ENCODE results near the gene BOLA2B.
A peak's percentile ranks its signal among the peaks of the same experiment; 100 is the strongest.
"Not testable (repeated sequence)": the region's sequence is repeated elsewhere in the genome, so short reads cannot be mapped to it uniquely, and the experiment has no call there.

BOLA2B gene

DNA sequence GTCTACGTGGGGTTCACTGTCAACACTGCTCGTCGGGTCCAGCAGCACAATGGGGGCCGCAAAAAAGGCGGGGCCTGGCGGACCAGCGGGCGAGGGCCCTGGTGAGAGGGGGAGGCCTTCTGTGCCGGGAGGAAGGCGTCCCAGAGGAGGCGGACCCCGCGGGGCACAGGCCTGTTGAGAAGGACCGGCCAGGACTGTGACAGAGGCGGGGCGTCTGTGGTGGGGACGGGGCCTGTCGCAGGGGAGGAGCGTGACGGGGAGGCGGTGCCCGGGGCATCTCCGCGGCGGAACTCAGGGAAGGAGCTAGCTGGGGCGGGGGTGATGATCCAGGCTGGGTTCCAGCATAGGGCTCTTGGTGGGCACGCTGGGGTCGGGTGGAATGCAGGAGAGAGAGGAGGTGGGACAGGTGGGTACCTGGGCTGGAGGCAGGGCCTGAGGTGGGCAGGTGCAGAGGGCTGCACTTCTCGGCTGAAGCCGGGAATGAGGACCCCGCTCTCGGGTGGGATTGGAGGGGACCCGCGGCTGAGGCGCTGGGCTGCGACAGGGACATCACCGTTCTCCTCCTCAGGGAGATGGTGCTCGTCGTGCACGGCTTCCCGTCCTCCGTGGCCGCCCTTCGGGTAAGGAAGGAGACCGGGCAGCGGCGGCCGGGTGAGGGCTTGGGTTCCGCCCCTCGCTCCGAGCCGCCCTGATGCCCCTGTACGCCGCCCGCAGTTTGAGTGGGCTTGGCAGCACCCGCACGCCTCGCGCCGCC, 883 bp upstream of the BOLA2B start:
- H3K9me3 ChIP-seq (ENCODE audit: control insufficient read depth, low read length); H3K4me1 ChIP-seq (ENCODE audit: control insufficient read depth, insufficient read depth, low read length); H3K36me3 ChIP-seq (ENCODE audit: control insufficient read depth, insufficient read depth, low read length); H3K27ac ChIP-seq (ENCODE audit: insufficient read depth, low read depth, low read length, poor library complexity, severe bottlenecking); H3K27me3 ChIP-seq (ENCODE audit: control insufficient read depth, insufficient read depth, low read length, poor library complexity, severe bottlenecking): not testable (repeated sequence)
- WGBS, 2 experiments = 4 to 10% methylated on average over 10 to 12 of the region's 60 CpGs
- H3K4me3 ChIP-seq (ENCODE audit: insufficient read depth, low read depth, low read length) = peak overlapping the region; percentile 31

DNA sequence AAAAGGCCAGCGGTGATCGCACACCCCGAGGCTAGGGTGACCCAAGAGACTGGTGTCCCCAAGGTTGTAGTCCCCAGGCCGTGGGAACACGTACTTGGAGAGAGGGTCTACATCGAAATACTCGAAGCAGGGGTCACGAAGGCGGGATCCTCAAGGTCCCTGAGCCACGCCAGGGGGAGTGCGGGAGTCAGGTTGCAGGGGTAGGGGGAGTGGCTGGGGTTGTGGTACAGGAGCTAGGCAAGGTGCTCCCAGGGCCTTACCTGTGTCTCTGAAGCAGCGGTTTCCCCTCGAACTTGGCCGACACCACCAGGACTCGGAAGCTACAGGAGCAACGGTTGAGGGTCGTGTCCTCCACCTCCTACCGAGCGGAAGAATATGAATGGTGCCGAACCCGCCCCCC, 368 bp downstream of the BOLA2B start:
- not testable (repeated sequence) for H3K27me3 ChIP-seq (ENCODE audit: control insufficient read depth, insufficient read depth, low read length, poor library complexity, severe bottlenecking); H3K27ac ChIP-seq (ENCODE audit: insufficient read depth, low read depth, low read length, poor library complexity, severe bottlenecking); H3K4me3 ChIP-seq (ENCODE audit: insufficient read depth, low read depth, low read length); H3K9me3 ChIP-seq (ENCODE audit: control insufficient read depth, low read length); H3K36me3 ChIP-seq (ENCODE audit: control insufficient read depth, insufficient read depth, low read length); H3K4me1 ChIP-seq (ENCODE audit: control insufficient read depth, insufficient read depth, low read length)
- WGBS, 2 experiments = no CpG with 5 or more reads among the region's 21 CpGs

DNA sequence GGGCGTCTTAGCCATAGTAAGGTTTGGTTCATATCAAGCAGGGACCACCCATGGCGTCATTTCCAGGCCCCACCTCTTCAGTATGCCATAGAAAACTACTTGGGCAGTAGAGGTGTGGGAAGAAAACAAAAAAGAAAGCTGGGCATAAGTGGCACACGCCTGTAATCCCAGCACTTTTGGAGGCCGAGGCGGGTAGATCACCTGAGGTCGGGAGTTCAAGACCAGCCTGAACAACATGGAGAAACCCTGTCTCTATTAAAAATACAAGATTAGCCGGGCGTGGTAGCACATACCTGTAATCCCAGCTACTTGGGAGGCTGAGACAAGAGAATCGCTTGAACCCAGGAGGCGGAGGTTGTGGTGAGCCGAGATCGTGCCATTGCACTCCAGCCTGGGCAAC, 2.3 kb downstream of the BOLA2B start:
- 96 to 100% methylated on average over 2 to 3 of the region's 12 CpGs for WGBS, 2 experiments
- H3K4me1 ChIP-seq (ENCODE audit: control insufficient read depth, insufficient read depth, low read length); H3K36me3 ChIP-seq (ENCODE audit: control insufficient read depth, insufficient read depth, low read length); H3K27ac ChIP-seq (ENCODE audit: insufficient read depth, low read depth, low read length, poor library complexity, severe bottlenecking); H3K27me3 ChIP-seq (ENCODE audit: control insufficient read depth, insufficient read depth, low read length, poor library complexity, severe bottlenecking); H3K4me3 ChIP-seq (ENCODE audit: insufficient read depth, low read depth, low read length); H3K9me3 ChIP-seq (ENCODE audit: control insufficient read depth, low read length): not testable (repeated sequence)

DNA sequence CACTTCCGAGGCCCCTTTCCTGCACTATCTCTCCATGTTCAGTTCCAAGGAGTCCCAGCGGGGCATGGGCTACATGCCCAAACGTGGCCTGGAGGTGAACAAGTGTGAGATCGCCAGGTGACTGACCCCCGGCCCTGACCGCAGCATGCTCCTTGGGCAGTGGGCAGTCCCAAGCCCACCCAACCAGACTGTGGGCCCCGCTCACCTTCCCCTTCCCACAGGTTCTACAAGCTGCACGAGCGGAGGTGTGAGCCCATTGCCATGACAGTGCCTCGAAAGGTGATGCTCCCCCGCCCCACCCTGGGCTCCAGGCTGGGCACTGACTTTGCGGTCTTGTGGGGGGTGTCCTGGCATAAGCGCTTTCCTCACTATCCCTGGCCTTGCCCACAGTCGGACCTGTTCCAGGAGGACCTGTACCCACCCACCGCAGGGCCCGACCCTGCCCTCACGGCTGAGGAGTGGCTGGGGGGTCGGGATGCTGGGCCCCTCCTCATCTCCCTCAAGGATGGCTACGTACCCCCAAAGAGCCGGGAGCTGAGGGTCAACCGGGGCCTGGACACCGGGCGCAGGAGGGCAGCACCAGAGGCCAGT, 5.4 kb downstream of the BOLA2B start:
- Histone ChIP-seq H3K9me3 (ENCODE audit: control insufficient read depth, low read length) (no peaks in the 10 kb centered on the region), H3K4me1 (ENCODE audit: control insufficient read depth, insufficient read depth, low read length) (no peaks in the 10 kb centered on the region)
- WGBS, 2 experiments = 95% methylated on average over 23 of the region's 23 CpGs

DNA sequence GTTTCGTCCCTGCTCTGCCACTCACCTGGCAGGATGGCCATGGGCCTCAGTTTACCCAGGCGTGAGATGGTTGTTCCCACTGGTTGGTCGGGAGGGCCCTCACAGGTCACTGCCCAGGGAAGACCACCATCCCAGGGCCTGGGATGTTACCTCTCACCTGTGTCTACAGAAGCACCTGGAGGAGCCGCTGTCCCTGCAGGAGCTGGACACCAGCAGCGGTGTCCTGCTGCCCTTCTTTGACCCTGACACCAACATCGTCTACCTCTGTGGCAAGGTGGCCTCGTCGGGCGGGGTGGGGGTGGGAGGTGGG, 6.0 kb downstream of the BOLA2B start:
- Histone ChIP-seq H3K27me3 (ENCODE audit: control insufficient read depth, insufficient read depth, low read length, poor library complexity, severe bottlenecking) (peaks cover 14% of the 10 kb centered on the region), H3K27ac (ENCODE audit: insufficient read depth, low read depth, low read length, poor library complexity, severe bottlenecking) (no peak overlapping the region), H3K4me3 (ENCODE audit: insufficient read depth, low read depth, low read length) (no peak overlapping the region), H3K9me3 (ENCODE audit: control insufficient read depth, low read length) (no peaks in the 10 kb centered on the region), H3K4me1 (ENCODE audit: control insufficient read depth, insufficient read depth, low read length) (no peaks in the 10 kb centered on the region), H3K36me3 (ENCODE audit: control insufficient read depth, insufficient read depth, low read length) (no peaks in the 10 kb centered on the region)
- 88 to 89% methylated on average over 9 of the region's 9 CpGs for WGBS, 2 experiments

More for the DNA sequence above, 5.4 kb downstream of the BOLA2B start:
- Histone ChIP-seq H3K36me3 (ENCODE audit: control insufficient read depth, insufficient read depth, low read length) (no peaks in the 10 kb centered on the region), H3K27ac (ENCODE audit: insufficient read depth, low read depth, low read length, poor library complexity, severe bottlenecking) (no peak overlapping the region), H3K4me3 (ENCODE audit: insufficient read depth, low read depth, low read length) (no peak overlapping the region), H3K27me3 (ENCODE audit: control insufficient read depth, insufficient read depth, low read length, poor library complexity, severe bottlenecking) (peaks cover 10% of the 10 kb centered on the region)

DNA sequence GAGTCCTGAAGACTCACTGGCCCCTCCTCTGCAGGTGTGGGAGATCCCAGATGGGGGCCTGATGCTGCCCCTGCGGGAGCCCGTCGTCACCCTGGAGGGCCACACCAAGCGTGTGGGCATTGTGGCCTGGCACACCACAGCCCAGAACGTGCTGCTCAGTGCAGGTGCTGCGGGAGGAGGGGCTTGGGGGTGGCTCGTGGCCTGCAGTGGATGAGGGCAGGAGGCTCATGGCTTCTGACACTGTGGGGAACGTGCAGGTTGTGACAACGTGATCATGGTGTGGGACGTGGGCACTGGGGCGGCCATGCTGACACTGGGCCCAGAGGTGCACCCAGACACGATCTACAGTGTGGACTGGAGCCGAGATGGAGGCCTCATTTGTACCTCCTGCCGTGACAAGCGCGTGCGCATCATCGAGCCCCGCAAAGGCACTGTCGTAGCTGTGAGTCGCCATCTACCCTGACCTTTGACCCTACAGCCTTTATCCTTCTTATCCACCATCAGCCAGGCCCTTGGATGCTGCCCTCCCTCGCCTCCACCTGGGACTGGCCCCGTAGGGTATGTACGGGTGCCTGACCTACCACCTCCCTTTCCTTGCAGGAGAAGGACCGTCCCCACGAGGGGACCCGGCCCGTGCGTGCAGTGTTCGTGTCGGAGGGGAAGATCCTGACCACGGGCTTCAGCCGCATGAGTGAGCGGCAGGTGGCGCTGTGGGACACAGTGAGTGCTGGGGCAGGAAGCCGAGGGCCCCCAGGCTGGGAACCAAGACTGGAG, 6.5 kb downstream of the BOLA2B start:
- Histone ChIP-seq H3K9me3 (ENCODE audit: control insufficient read depth, low read length) (no peaks in the 10 kb centered on the region), H3K4me1 (ENCODE audit: control insufficient read depth, insufficient read depth, low read length) (no peaks in the 10 kb centered on the region), H3K36me3 (ENCODE audit: control insufficient read depth, insufficient read depth, low read length) (no peaks in the 10 kb centered on the region), H3K4me3 (ENCODE audit: insufficient read depth, low read depth, low read length) (no peak overlapping the region), H3K27ac (ENCODE audit: insufficient read depth, low read depth, low read length, poor library complexity, severe bottlenecking) (no peak overlapping the region), H3K27me3 (ENCODE audit: control insufficient read depth, insufficient read depth, low read length, poor library complexity, severe bottlenecking) (peaks cover 20% of the 10 kb centered on the region)
- 77 to 79% methylated on average over 36 of the region's 36 CpGs for WGBS, 2 experiments

DNA sequence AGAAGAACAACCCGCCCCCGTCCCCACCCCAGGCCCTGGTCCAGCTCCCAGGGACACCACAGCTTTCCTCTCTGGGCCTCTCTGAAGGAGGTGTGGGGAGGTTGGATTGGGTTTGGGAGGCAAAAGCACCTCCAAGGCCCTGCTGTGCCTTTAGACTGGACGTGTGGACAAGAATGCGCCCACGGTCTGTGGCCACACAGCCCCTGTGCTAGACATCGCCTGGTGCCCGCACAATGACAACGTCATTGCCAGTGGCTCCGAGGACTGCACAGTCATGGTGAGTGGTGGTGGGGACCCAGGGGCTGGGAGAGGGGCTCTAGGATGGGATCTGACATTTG, 7.1 kb downstream of the BOLA2B start:
- 96 to 98% methylated on average over 9 of the region's 9 CpGs for WGBS, 2 experiments
- no peak overlapping the region for H3K27ac ChIP-seq (ENCODE audit: insufficient read depth, low read depth, low read length, poor library complexity, severe bottlenecking)
- no peak overlapping the region for H3K4me3 ChIP-seq (ENCODE audit: insufficient read depth, low read depth, low read length)
- peaks cover 24% of the 10 kb centered on the region for H3K27me3 ChIP-seq (ENCODE audit: control insufficient read depth, insufficient read depth, low read length, poor library complexity, severe bottlenecking)
- no peaks in the 10 kb centered on the region for H3K9me3 ChIP-seq (ENCODE audit: control insufficient read depth, low read length)
- H3K36me3 ChIP-seq (ENCODE audit: control insufficient read depth, insufficient read depth, low read length) = no peaks in the 10 kb centered on the region
- H3K4me1 ChIP-seq (ENCODE audit: control insufficient read depth, insufficient read depth, low read length) = no peaks in the 10 kb centered on the region

DNA sequence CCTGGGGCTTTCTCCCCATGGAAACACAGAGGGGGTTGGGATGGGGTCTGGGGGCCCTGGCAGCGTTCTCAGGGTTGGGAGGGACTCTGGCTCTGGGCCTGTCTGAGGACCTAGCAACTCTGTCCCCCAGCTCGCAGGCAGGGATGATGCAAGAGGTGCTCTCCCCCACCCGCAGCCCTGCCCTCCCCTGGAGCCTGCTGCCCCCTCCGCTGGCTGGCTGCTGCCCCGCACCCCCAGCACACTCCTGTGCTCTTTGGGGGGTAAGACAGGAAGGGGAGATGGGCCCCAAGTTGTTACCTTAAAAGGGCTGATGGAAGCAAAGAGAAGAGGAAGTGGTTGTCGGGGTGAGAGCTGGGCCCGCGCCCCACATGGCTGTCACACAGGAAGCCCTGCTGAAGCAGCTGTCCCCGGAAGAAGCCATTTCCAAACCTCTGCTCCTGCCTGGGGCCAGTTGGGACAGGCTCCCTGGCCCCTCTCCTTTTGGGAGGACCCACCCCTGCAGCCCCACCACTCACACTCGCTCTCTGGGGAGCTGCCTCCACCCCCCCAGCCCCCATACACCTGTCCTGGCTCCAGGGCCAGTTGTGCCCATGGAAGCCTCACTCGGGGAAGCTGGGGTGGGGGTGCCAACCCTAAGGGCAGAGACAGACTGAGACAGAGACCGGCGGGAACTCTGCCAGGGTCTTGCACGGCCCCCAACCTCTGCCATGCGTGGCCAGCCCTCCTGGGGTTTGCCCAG, 7.6 kb downstream of the BOLA2B start:
- Histone ChIP-seq H3K4me1 (ENCODE audit: control insufficient read depth, insufficient read depth, low read length) (no peaks in the 10 kb centered on the region), H3K4me3 (ENCODE audit: insufficient read depth, low read depth, low read length) (no peak overlapping the region), H3K36me3 (ENCODE audit: control insufficient read depth, insufficient read depth, low read length) (no peaks in the 10 kb centered on the region), H3K9me3 (ENCODE audit: control insufficient read depth, low read length) (no peaks in the 10 kb centered on the region), H3K27ac (ENCODE audit: insufficient read depth, low read depth, low read length, poor library complexity, severe bottlenecking) (no peak overlapping the region), H3K27me3 (ENCODE audit: control insufficient read depth, insufficient read depth, low read length, poor library complexity, severe bottlenecking) (peaks cover 26% of the 10 kb centered on the region)
- 90% methylated on average over 15 of the region's 15 CpGs for WGBS, 2 experiments

DNA sequence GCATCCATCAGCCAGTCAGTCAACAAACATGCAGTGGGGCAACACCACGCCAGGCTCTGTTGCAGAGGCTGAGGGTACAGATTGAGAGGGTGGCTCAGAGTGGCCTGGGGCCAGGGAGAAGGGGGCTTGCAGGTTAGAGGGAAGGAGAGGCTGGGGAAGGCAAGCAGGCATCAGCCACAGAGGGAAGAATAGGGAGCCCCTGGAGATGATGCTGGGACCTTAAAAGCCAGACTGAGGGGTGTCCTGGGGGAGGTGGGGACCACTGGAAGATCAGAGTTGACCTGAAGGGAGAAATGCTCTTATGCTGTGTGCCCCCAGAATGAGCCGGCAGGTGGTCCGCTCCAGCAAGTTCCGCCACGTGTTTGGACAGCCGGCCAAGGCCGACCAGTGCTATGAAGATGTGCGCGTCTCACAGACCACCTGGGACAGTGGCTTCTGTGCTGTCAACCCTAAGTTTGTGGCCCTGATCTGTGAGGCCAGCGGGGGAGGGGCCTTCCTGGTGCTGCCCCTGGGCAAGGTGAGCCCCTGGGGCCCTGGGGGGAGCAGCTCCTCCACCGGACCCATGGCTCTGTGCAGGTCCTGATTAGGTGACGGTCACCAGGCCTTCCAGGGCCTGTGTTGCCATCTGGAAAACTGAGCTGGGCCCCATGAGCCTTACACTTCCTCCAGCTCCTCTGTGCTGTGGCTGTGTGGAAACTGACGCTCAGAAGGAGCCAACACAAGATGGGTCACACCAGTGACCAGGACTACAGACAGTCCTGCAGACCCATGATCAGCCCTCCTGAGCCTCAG, 8.4 kb downstream of the BOLA2B start:
- H3K4me3 ChIP-seq (ENCODE audit: insufficient read depth, low read depth, low read length) = no peak overlapping the region
- H3K36me3 ChIP-seq (ENCODE audit: control insufficient read depth, insufficient read depth, low read length) = no peaks in the 10 kb centered on the region
- H3K27ac ChIP-seq (ENCODE audit: insufficient read depth, low read depth, low read length, poor library complexity, severe bottlenecking) = no peak overlapping the region
- peaks cover 28% of the 10 kb centered on the region for H3K27me3 ChIP-seq (ENCODE audit: control insufficient read depth, insufficient read depth, low read length, poor library complexity, severe bottlenecking)
- H3K9me3 ChIP-seq (ENCODE audit: control insufficient read depth, low read length) = no peaks in the 10 kb centered on the region
- 92% methylated on average over 13 of the region's 13 CpGs for WGBS, 2 experiments
- no peaks in the 10 kb centered on the region for H3K4me1 ChIP-seq (ENCODE audit: control insufficient read depth, insufficient read depth, low read length)
